Cardiac atrium fibroblast (primary cell): ENCODE results near the gene CPAMD8. TPM values are rescaled to one million over a fixed set of nuclear protein-coding genes. Genes with fewer than 3 reads are reported as not detected.

ENCODE experiments used
- total RNA-seq: library from RNA; depleted of rRNA; stranded (reverse); fragments of >200 nt; gene quantifications from 2 replicates; pipeline ENCODE4 v1.2.3, GENCODE V29; 2015

Gene CPAMD8
- 0.36 and 0.81 TPM in 2 replicates for total RNA-seq

DNA sequence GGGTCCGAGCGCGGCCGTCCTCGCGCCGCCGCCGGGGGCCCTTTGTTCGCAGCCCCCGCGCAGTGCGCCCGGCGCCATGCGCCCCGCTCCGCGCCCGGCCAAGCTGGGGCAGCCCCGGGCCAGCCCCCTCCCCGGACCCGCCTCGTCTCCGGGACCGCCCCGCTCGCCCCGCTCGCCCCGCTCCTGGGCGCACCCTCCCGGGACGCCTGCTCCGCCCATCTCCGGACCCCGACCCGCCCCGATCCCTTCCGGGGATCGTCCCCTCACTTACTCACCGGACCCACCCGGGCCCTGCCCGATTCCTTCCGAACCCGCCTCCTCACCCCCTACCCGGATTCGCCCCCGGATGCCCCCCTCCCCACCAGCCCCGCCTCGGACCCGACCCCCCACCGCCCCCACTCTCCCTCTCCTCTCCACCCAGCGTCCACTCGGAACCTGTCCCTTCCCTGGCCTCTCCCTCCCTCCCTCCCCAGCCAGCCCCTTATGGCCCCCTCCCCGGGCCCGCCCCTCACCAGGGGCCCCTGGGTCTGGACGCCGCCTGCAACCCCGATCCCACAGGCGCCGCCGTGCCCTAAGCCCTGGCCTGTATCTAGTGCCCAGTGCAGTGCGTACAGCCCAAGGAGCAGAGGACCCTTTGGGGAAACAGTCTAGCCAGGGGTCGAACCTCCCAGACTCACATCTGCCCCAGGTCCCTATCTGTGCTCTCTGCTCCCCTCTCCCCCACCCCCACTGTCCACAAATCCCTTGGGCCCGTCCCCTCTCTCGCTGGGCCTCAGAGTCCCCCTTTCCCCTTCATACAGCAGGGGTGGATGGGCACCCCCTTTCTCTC is at the start of gene CPAMD8:
CPAMD8 (minus strand) TSS at position 105 of the 829 bp plus-strand sequence. CDS start 168 bp downstream, outside the sequence.

DNA sequence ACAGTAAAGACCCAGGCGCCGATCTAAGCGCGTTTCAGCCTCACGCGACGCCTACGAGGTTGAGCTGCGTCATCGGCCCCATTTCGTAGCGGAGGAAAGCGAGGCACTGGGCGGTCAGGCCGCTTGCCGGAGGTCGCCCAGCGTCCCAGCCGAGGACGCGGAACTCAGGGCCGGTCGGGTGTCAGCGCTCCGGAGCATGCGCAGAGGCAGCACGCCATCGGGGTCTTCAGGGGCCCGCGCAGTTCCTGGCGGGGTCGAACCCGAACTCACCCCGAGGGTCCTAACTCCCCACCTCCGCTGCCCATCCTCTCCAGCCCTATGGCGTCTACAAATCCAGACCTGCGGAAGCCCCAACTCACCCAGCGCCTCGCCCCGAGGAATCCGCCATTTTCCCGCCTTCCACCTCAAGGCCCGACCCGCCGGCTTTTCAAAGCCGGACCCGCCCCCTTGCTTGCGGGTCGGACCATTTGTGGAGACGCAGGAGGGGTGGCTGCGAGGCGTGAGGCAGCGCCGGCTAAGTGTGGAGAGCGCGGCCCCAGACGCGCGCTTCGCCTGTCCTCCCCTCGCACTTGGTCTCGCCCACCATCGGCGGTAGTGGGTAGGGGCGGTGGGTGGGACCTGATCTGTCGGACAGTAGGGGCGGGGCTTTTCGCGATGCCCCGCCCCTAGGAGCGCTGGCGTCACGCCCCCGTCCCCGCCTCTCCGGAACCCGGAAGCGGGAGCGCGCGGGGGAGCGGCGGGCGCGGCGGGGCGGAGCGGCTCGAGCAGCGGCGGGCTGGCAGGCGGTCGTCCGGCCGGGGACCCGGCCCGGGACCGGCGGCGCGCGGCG is 48.6 kb upstream of the CPAMD8 start, which contains the start of the genes HAUS8 and MYO9B:
HAUS8 (minus strand) TSS at position 418 of the 829 bp plus-strand sequence; CDS start at position 388, 30 bp downstream.
MYO9B (plus strand) TSS at position 743 of the 829 bp plus-strand sequence. CDS start 25,941 bp downstream, outside the sequence.

DNA sequence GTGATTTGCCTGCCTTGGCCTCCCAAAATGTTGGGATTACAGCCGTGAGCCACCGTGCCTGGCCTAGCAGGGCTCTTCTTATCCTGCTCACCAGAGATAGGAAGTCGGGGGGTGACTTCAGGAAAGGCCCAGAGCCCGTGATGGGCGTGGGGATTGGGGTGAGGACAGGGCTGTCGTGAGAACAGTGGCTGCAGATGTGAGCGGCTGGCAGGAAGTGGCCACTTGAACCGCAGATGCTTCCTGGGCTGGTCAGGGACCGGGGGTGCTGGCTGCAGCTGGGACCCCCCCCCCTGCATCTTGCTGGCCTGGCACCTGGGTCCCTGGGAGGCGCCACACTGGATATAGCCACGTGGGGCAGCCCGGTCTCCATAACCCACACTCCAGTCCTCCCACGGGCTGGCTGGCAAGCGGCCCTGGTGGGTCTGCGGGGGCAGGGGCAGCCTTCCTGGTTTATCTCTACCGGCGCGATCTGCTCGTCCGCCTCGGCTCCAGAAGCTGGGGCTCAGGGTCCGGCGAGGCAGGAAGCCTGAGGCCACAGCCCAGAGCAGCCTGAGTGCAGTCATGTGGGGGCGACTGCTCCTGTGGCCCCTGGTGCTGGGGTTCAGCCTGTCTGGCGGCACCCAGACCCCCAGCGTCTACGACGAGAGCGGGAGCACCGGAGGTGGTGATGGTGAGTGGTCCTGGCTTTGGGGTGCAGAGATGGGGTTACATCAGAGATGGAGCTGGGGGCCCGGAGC is 137.8 kb downstream of the CPAMD8 start, which contains the start of gene F2RL3:
F2RL3 (plus strand) TSS at position 371 of the 737 bp plus-strand sequence; CDS start at position 562, 191 bp downstream.

Other genes with a start within 250 kb of the CPAMD8 start
- 16.5 and 17.9 TPM in 2 replicates for gene SIN3B, start 197.4 kb downstream of the CPAMD8 start, total RNA-seq
- 1.3 TPM in 1 of 2 replicates, not detected in the other for gene F2RL3, start 137.8 kb downstream of the CPAMD8 start, total RNA-seq
- 2.4 and 3.8 TPM in 2 replicates for gene HAUS8, start 48.6 kb upstream of the CPAMD8 start, total RNA-seq
- gene MYO9B, start 49.0 kb upstream of the CPAMD8 start, total RNA-seq = 39.5 and 53.3 TPM in 2 replicates
- gene USE1, start 188.5 kb upstream of the CPAMD8 start, total RNA-seq = 19.9 and 31.4 TPM in 2 replicates
- 6.2 and 6.7 TPM in 2 replicates for gene OCEL1, start 199.4 kb upstream of the CPAMD8 start, total RNA-seq
- 39.9 and 62.5 TPM in 2 replicates for gene NR2F6, start 219.1 kb upstream of the CPAMD8 start, total RNA-seq
- 0.36 and 0.81 TPM in 2 replicates for gene USHBP1, start 237.9 kb upstream of the CPAMD8 start, total RNA-seq
- gene BABAM1, start 240.6 kb upstream of the CPAMD8 start, total RNA-seq = 64.3 and 84.5 TPM in 2 replicates